Smooth muscle cell of the pulmonary artery (primary cell): Measurements from ENCODE around the gene PDE4A. TPM values are rescaled to one million over a fixed set of nuclear protein-coding genes. Genes with fewer than 3 reads are reported as not detected.

ENCODE experiments used
- total RNA-seq: library from RNA; depleted of rRNA; stranded (reverse); fragments of >200 nt; gene quantifications from 2 replicates; pipeline ENCODE4 v1.2.3, GENCODE V29; 2014

The PDE4A gene
- 9.7 and 10.0 TPM in 2 replicates for total RNA-seq

GRCh38 chr19:10420444-10421239 is at the start of gene PDE4A:
Gene PDE4A (plus strand): TSS chr19:10420538. CDS start chr19:10420765, 227 bp downstream.

GRCh38 chr19:10380313-10381102 is 39.8 kb upstream of the PDE4A start, which contains the start of gene TYK2:
Gene TYK2 (minus strand): TSS chr19:10380572. CDS start chr19:10378406, 2,166 bp downstream.

GRCh38 chr19:10403137-10404021 is 17.0 kb upstream of the PDE4A start, which contains the start of gene CDC37:
Gene CDC37 (minus strand): TSS chr19:10403542. CDS start chr19:10403479, 63 bp downstream.

GRCh38 chr19:10503002-10503789 is 82.9 kb downstream of the PDE4A start, which contains the start of gene KEAP1:
Gene KEAP1 (minus strand): TSS chr19:10503356. CDS start chr19:10500033, 3,323 bp downstream.

GRCh38 chr19:10517361-10517759 is 97.0 kb downstream of the PDE4A start, which contains the start of gene S1PR5:
Gene S1PR5 (minus strand): TSS chr19:10517447. CDS start chr19:10515011, 2,436 bp downstream.

Other genes with a start within 250 kb of the PDE4A start
- 26.7 and 30.3 TPM in 2 replicates for gene DNMT1, start 225.6 kb upstream of the PDE4A start, total RNA-seq
- 11.9 and 14.6 TPM in 2 replicates for gene S1PR2, start 189.2 kb upstream of the PDE4A start, total RNA-seq
- 18.1 and 25.0 TPM in 2 replicates for gene MRPL4, start 168.3 kb upstream of the PDE4A start, total RNA-seq
- gene ICAM1, start 149.4 kb upstream of the PDE4A start, total RNA-seq, result 5.9 and 19.6 TPM in 2 replicates
- gene ICAM4, start 133.6 kb upstream of the PDE4A start, total RNA-seq, result 0.10 and 0.52 TPM in 2 replicates
- 2.3 and 2.5 TPM in 2 replicates for gene ICAM5, start 130.6 kb upstream of the PDE4A start, total RNA-seq
- 0.46 and 0.59 TPM in 2 replicates for gene ZGLP1, start 110.7 kb upstream of the PDE4A start, total RNA-seq
- gene FDX2, start 104.5 kb upstream of the PDE4A start, total RNA-seq, result 12.5 and 19.6 TPM in 2 replicates
- gene RAVER1, start 87.0 kb upstream of the PDE4A start, total RNA-seq, result 17.3 and 27.0 TPM in 2 replicates
- 6.7 and 8.3 TPM in 2 replicates for gene ICAM3, start 80.9 kb upstream of the PDE4A start, total RNA-seq
- 82.5 and 86.6 TPM in 2 replicates for gene TYK2, start 40.0 kb upstream of the PDE4A start, total RNA-seq
- gene CDC37, start 17.0 kb upstream of the PDE4A start, total RNA-seq, result 119 and 153 TPM in 2 replicates
- 79.0 and 82.3 TPM in 2 replicates for gene KEAP1, start 82.8 kb downstream of the PDE4A start, total RNA-seq
- gene S1PR5, start 96.9 kb downstream of the PDE4A start, total RNA-seq, result 1.7 and 4.8 TPM in 2 replicates
- 9.9 and 14.3 TPM in 2 replicates for gene ATG4D, start 123.4 kb downstream of the PDE4A start, total RNA-seq
- 8.0 and 10.7 TPM in 2 replicates for gene KRI1, start 145.5 kb downstream of the PDE4A start, total RNA-seq
- 9.8 and 11.6 TPM in 2 replicates for gene CDKN2D, start 148.4 kb downstream of the PDE4A start, total RNA-seq
- 0.13 TPM in 1 of 2 replicates, not detected in the other for gene AP1M2, start 166.8 kb downstream of the PDE4A start, total RNA-seq
- gene SLC44A2, start 205.0 kb downstream of the PDE4A start, total RNA-seq, result 97.8 and 132 TPM in 2 replicates
- 94.9 and 121 TPM in 2 replicates for gene ILF3, start 233.8 kb downstream of the PDE4A start, total RNA-seq